GM12892 (cell line): ENCODE results near the gene ERVH48-1. TPM values are rescaled to one million over a fixed set of nuclear protein-coding genes. Genes with fewer than 3 reads are reported as not detected.
"Not testable (repeated sequence)": the region's sequence is repeated elsewhere in the genome, so short reads cannot be mapped to it uniquely, and the experiment has no call there.

ENCODE experiments used
- DNase-seq: peaks from one replicate; pipeline ENCODE4 v3.0.0; 2011; ENCODE audit not compliant: insufficient read length
- FAIRE-seq: peaks from 2 replicates; lab custom pipeline; 2011; peaks lifted over from hg19 to GRCh38; lab: Jason Lieb, UNC
- POLR2A ChIP-seq: IDR thresholded peaks from 2 replicates; pipeline ENCODE4 v1.6.1; 2011; ENCODE audit warnings: low read depth, low read length, control low read depth
- POLR2AphosphoS5 ChIP-seq: IDR thresholded peaks from 2 replicates; pipeline ENCODE4 v1.6.1; 2011; ENCODE audit warnings: low read depth, low read length, control low read depth
- TAF1 ChIP-seq: IDR thresholded peaks from 2 replicates; pipeline ENCODE4 v1.6.1; 2011; ENCODE audit warnings: low read depth, mild to moderate bottlenecking, control low read depth, low read length, borderline replicate concordance
- polyA plus RNA-seq: library from polyadenylated mRNA; unstranded; fragments of >200 nt; gene quantifications from one replicate; pipeline ENCODE4 v1.2.1, GENCODE V29; 2012; ENCODE audit warnings: missing spikeins, inconsistent platforms; ENCODE audit not compliant: missing spikeins

ERVH48-1 gene
- 0.15 TPM for polyA plus RNA-seq

GRCh38 chr21:42925114-42925926, at the start of gene ERVH48-1:
Gene ERVH48-1, minus strand, starts transcription at chr21:42925630. Its CDS starts 6,624 bp downstream, at chr21:42919006.
- FAIRE-seq (no peak), DNase-seq (no peak)
- TF ChIP-seq POLR2A (no peak), TAF1 (no peak), POLR2AphosphoS5 (no peak)

- FAIRE-seq (peak; percentile 99), DNase-seq (peak; percentile 92)
- no peak for TF ChIP-seq POLR2AphosphoS5
Measured at GRCh38 chr21:42973991-42974831, 48.8 kb upstream of the ERVH48-1 start, which contains the start of gene PKNOX1. Gene PKNOX1, plus strand, starts transcription at chr21:42974562. Its CDS starts 29,820 bp downstream, at chr21:43004382.

- no peak for FAIRE-seq
- TF ChIP-seq POLR2AphosphoS5 = no peak
- TF ChIP-seq POLR2A = no peak
- no peak for TF ChIP-seq TAF1
Measured at GRCh38 chr21:42973309-42973990, 48.0 kb upstream of the ERVH48-1 start.

GRCh38 chr21:42971897-42972275, 46.5 kb upstream of the ERVH48-1 start:
- TF ChIP-seq POLR2A = no peak
- no peak for TF ChIP-seq POLR2AphosphoS5
- TF ChIP-seq TAF1 = no peak
- DNase-seq = no peak
- no peak for FAIRE-seq

More at GRCh38 chr21:42973309-42973990, 48.0 kb upstream of the ERVH48-1 start:
- DNase-seq = no peak

- FAIRE-seq (no peak), DNase-seq (no peak)
- TF ChIP-seq POLR2A (no peak), TAF1 (no peak), POLR2AphosphoS5 (no peak)
Measured at GRCh38 chr21:42970946-42971653, 45.7 kb upstream of the ERVH48-1 start.

GRCh38 chr21:42969193-42969600, 43.8 kb upstream of the ERVH48-1 start:
- TF ChIP-seq POLR2A = no peak
- TF ChIP-seq POLR2AphosphoS5 = no peak
- TF ChIP-seq TAF1 = no peak
- DNase-seq = no peak
- FAIRE-seq = no peak

GRCh38 chr21:42967616-42968015, 42.2 kb upstream of the ERVH48-1 start:
- not testable (repeated sequence) for DNase-seq, FAIRE-seq

- no peak for DNase-seq
- TF ChIP-seq POLR2AphosphoS5 (no peak), TAF1 (no peak), POLR2A (no peak)
- no peak for FAIRE-seq
Measured at GRCh38 chr21:42965211-42965560, 39.8 kb upstream of the ERVH48-1 start.

- no peak for FAIRE-seq
- TF ChIP-seq POLR2A (no peak), TAF1 (no peak), POLR2AphosphoS5 (no peak)
- no peak for DNase-seq
Measured at GRCh38 chr21:42964546-42965210, 39.2 kb upstream of the ERVH48-1 start.

GRCh38 chr21:42964086-42964485, 38.7 kb upstream of the ERVH48-1 start:
- TF ChIP-seq POLR2AphosphoS5 (no peak), POLR2A (no peak), TAF1 (no peak)
- no peak for FAIRE-seq
- no peak for DNase-seq
